ENCODE results near the gene RASL11A. TPM values are rescaled to one million over a fixed set of nuclear protein-coding genes. Genes with fewer than 3 reads are reported as not detected.
"Not testable (repeated sequence)": the region's sequence is repeated elsewhere in the genome, so short reads cannot be mapped to it uniquely, and the experiment has no call there.

RASL11A gene, protein sequence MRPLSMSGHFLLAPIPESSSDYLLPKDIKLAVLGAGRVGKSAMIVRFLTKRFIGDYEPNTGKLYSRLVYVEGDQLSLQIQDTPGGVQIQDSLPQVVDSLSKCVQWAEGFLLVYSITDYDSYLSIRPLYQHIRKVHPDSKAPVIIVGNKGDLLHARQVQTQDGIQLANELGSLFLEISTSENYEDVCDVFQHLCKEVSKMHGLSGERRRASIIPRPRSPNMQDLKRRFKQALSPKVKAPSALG
- 1 to 10 TPM; 5.2 to 7.3 (median 5.5) TPM for total RNA-seq

DNA sequence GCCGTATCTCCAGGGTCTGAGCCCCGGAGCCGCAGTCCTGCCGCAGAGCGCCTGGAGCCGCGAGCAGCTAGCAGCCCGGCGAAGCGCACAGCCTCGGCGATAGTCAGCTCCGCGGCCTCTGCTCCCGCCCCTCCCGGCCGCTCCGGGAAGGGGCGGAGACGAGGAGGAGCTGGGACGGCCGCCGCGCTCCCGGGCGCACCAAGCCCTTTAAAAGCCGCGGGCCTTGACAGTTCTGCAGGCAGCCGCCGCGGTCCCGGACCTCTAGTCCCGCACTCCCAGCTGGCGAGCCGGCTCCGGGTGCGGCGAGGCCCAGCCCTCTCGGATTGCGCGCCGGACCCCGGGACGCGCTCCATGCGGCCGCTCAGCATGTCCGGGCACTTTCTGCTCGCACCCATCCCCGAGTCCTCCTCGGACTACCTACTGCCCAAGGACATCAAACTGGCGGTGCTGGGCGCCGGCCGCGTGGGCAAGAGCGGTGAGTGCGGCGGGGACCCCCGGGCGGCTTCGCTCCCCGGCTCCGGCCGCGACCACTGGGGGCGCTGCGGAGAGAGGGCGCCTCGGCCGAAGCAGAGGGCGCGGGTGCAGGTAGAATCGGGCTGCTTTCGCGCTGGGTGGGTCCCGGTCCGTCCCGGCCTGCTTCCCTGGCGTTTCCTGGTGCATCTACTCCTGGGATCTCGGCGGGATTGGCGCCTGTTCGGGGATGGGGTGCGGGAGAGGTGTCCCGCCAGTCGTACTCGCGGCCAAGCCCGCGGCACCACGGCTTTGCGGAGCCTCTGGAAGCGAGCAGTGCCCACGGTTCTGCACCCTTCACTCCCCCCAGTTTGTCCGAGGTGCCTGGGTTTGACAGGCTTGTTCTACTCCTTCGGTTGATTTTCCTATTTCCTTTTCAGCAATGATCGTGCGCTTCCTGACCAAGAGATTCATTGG, at the start of gene RASL11A:
RASL11A (plus strand) TSS at position 237 of the 927 bp plus-strand sequence; CDS start at position 352, 115 bp downstream.
- DNase-seq: peak; percentile 66
- Mint-ChIP-seq H3K36me3 (ENCODE audit: insufficient read depth) (no peaks in the 10 kb centered on the region), H3K27me3 (ENCODE audit: low read depth) (peaks cover 15% of the 10 kb centered on the region), H3K4me3 (peak within 1 kb of the TSS; percentile 86), H3K4me1 (ENCODE audit: low read depth) (peaks cover 15% of the 10 kb centered on the region), H3K9me3 (no peaks in the 10 kb centered on the region)
- ATAC-seq: peak; percentile 93 to 94

DNA sequence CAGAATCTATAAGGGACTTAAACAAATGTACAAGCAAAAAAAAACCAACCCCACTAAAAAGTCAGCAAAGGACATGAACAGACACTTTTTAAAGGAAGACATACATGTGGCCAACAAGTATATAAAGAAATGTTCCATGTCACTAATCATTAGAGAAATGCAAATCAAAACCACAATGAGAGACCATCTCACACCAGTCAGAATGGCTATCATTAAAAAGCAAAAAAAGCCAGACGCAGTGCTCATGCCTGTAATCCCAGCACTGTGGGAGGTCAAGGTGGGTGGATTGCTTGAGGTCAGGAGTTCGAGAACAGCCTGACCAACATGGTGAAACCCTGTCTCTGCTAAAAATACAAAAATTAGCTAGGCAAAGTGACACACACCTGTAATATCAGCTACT, 48.5 kb upstream of the RASL11A start:
- not testable (repeated sequence) for H3K4me1 Mint-ChIP-seq (ENCODE audit: low read depth); H3K4me3 Mint-ChIP-seq; ATAC-seq; H3K36me3 Mint-ChIP-seq (ENCODE audit: insufficient read depth); H3K9me3 Mint-ChIP-seq; DNase-seq
- H3K27me3 Mint-ChIP-seq (ENCODE audit: low read depth): peaks cover 14% of the 10 kb centered on the region

- Mint-ChIP-seq H3K27me3 (ENCODE audit: low read depth) (peaks cover 11% of the 10 kb centered on the region), H3K36me3 (ENCODE audit: insufficient read depth) (no peaks in the 10 kb centered on the region), H3K4me3 (no peak overlapping the region), H3K4me1 (ENCODE audit: low read depth) (peaks cover 8% of the 10 kb centered on the region), H3K9me3 (peaks cover 14% of the 10 kb centered on the region)
- DNase-seq: no peak
- ATAC-seq: no peak
Observed at GRCh38 chr13:27226991-27227390, 43.6 kb upstream of the RASL11A start.

- Mint-ChIP-seq H3K36me3 (ENCODE audit: insufficient read depth) (no peaks in the 10 kb centered on the region), H3K9me3 (peaks cover 18% of the 10 kb centered on the region), H3K4me1 (ENCODE audit: low read depth) (peaks cover 8% of the 10 kb centered on the region), H3K27me3 (ENCODE audit: low read depth) (peaks cover 10% of the 10 kb centered on the region), H3K4me3 (no peak overlapping the region)
- no peak for DNase-seq
- no peak for ATAC-seq
Observed at GRCh38 chr13:27228131-27228530, 42.5 kb upstream of the RASL11A start.

DNA sequence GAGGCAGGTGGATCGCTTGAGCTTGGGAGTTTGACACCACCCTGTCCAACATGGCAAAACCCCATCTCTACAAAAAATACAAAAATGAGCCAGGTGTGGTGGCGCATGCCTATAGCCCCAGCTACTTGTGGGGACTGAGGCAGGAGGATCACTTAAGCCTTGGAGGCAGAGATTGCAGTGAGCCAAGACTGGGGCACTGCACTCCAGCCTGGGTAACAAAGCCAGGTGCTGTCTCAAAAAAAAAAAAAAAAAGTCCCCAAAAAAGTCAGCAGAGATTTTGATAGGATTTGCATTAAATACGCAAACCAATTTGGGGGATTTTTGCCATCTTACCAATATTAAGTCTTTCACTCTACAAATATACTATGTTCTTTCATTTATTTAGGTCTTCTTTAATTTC, 41.0 kb upstream of the RASL11A start:
- H3K27me3 Mint-ChIP-seq (ENCODE audit: low read depth): peaks cover 8% of the 10 kb centered on the region
- H3K4me3 Mint-ChIP-seq: no peak overlapping the region
- no peaks in the 10 kb centered on the region for H3K36me3 Mint-ChIP-seq (ENCODE audit: insufficient read depth)
- peaks cover 18% of the 10 kb centered on the region for H3K9me3 Mint-ChIP-seq
- DNase-seq (no peak), ATAC-seq (no peak)
- H3K4me1 Mint-ChIP-seq (ENCODE audit: low read depth): peaks cover 8% of the 10 kb centered on the region

- peaks cover 13% of the 10 kb centered on the region for H3K9me3 Mint-ChIP-seq
- H3K4me3 Mint-ChIP-seq: no peak overlapping the region
- ATAC-seq (no peak), DNase-seq (no peak)
- H3K4me1 Mint-ChIP-seq (ENCODE audit: low read depth): no peaks in the 10 kb centered on the region
- no peaks in the 10 kb centered on the region for H3K36me3 Mint-ChIP-seq (ENCODE audit: insufficient read depth)
- no peaks in the 10 kb centered on the region for H3K27me3 Mint-ChIP-seq (ENCODE audit: low read depth)
Observed at GRCh38 chr13:27233964-27234363, 36.7 kb upstream of the RASL11A start.

GRCh38 chr13:27236478-27236877, 34.2 kb upstream of the RASL11A start:
- peaks cover 7% of the 10 kb centered on the region for H3K9me3 Mint-ChIP-seq
- ATAC-seq (no peak), DNase-seq (no peak)
- no peaks in the 10 kb centered on the region for H3K4me1 Mint-ChIP-seq (ENCODE audit: low read depth)
- no peaks in the 10 kb centered on the region for H3K36me3 Mint-ChIP-seq (ENCODE audit: insufficient read depth)
- H3K4me3 Mint-ChIP-seq: no peak overlapping the region
- H3K27me3 Mint-ChIP-seq (ENCODE audit: low read depth): no peaks in the 10 kb centered on the region

- ATAC-seq: no peak
- Mint-ChIP-seq H3K9me3 (no peaks in the 10 kb centered on the region), H3K27me3 (ENCODE audit: low read depth) (no peaks in the 10 kb centered on the region)
Observed at GRCh38 chr13:27242702-27243101, 27.9 kb upstream of the RASL11A start.

DNA sequence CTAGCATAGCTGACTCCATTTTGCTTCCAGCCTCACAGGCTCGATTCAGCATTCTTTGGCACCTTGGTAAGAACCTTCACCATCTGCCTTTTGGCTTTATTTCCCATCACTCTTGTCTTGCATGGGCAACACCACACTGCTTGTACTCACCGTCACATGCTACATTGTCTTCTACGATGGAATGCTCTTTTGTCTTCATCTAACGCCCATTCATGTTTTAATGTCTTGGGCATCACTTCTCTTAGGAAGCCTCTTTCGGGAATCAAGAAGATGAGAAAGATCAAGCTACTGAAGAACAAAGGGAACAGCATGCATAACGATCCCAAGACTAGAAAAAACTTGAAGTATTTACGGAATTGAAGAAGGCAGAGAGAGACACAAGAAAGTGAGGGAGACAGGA, 25.0 kb upstream of the RASL11A start:
- Mint-ChIP-seq H3K36me3 (ENCODE audit: insufficient read depth) (peaks cover 11% of the 10 kb centered on the region), H3K27me3 (ENCODE audit: low read depth) (no peaks in the 10 kb centered on the region), H3K4me3 (no peak overlapping the region), H3K9me3 (no peaks in the 10 kb centered on the region), H3K4me1 (ENCODE audit: low read depth) (peaks cover 8% of the 10 kb centered on the region)
- no peak for DNase-seq
- ATAC-seq: no peak

More at GRCh38 chr13:27242702-27243101, 27.9 kb upstream of the RASL11A start:
- Mint-ChIP-seq H3K4me1 (ENCODE audit: low read depth) (peaks cover under 1% of the 10 kb centered on the region), H3K4me3 (no peak overlapping the region), H3K36me3 (ENCODE audit: insufficient read depth) (peaks cover 11% of the 10 kb centered on the region)
- no peak for DNase-seq

GRCh38 chr13:27250833-27251165, 19.8 kb upstream of the RASL11A start:
- H3K4me3 Mint-ChIP-seq: peak overlapping the region; percentile 99
- DNase-seq (no peak), ATAC-seq (peak; percentile 1 to 7)
- H3K9me3 Mint-ChIP-seq: no peaks in the 10 kb centered on the region
- H3K27me3 Mint-ChIP-seq (ENCODE audit: low read depth): no peaks in the 10 kb centered on the region
- H3K4me1 Mint-ChIP-seq (ENCODE audit: low read depth): peaks cover 31% of the 10 kb centered on the region
- peaks cover 36% of the 10 kb centered on the region for H3K36me3 Mint-ChIP-seq (ENCODE audit: insufficient read depth)

DNA sequence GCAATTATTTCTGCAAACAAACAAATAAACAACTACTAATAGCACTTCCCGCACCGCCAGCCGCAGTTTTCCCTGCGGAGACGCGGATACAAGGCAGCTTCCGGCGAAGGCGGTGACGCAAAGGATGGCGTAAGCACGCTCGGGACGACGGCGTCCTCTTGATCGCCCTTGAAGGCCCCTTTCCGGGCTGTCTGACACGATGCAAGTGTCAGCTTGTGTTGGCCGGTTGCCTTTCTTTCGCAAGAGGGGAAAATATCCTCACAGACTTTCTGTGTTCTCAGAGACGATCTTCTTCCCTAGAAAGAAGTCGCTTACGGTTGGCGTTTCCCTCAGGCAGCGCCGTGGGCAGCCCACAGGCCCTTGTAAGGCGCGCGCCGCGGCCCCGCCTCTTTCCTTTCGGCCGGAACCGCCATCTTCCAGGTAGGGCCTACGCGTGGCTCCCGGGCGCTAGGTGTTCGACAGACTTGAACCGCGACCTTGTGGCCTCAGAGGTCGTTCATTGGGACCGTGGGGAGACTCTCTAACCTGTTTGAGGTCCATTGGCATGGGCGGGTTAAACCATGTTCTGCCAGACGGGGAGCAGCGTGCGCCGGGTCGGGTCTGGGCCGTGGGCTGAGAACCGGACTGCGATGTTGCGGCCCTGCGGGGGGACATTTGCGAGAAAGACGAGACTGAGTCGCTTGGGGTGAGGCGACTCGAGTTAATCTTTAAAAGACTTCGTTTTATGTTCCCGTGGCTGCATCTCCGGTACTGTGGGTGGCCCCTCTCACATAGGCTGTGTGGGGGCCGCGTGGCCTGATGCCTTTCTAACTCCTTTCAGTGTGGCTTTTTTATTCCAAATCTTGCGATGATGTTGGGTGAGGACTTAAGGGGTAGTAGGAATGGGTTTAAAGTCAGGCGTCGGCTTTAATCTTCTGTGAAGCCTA, 19.2 kb upstream of the RASL11A start, which contains the start of gene RPL21:
RPL21 (plus strand) TSS at position 393 of the 926 bp plus-strand sequence. CDS start 2,219 bp downstream, outside the sequence.
- Mint-ChIP-seq H3K9me3 (no peaks in the 10 kb centered on the region), H3K36me3 (ENCODE audit: insufficient read depth) (peaks cover 41% of the 10 kb centered on the region), H3K4me3 (peak within 1 kb of the TSS; percentile 99), H3K4me1 (ENCODE audit: low read depth) (peaks cover 36% of the 10 kb centered on the region), H3K27me3 (ENCODE audit: low read depth) (no peaks in the 10 kb centered on the region)
- ATAC-seq (peak; percentile 93 to 94), DNase-seq (peak; percentile 87)

GRCh38 chr13:27252467-27252866, 18.2 kb upstream of the RASL11A start:
- DNase-seq (no peak), ATAC-seq (no peak)
- Mint-ChIP-seq H3K36me3 (ENCODE audit: insufficient read depth) (peaks cover 48% of the 10 kb centered on the region), H3K27me3 (ENCODE audit: low read depth) (no peaks in the 10 kb centered on the region), H3K9me3 (no peaks in the 10 kb centered on the region), H3K4me1 (ENCODE audit: low read depth) (peaks cover 39% of the 10 kb centered on the region), H3K4me3 (peak overlapping the region; percentile 99)

DNA sequence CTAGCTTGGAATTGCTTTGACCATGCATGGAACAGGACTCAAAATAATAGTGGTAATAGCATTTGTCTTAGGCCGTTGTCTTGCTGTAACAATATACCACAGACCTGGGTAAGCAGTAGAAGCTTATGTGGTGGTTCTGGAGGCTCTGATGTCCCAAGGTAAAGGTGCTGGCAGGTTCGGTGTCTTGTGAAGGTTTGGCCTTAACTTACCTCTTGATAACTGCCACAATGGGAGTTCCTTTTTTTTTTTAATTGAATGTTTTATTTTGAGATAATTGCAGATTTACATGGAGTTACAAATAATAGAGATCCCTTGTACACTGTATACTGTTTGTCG, 13.4 kb upstream of the RASL11A start:
- Mint-ChIP-seq H3K4me1 (ENCODE audit: low read depth) (peaks cover 71% of the 10 kb centered on the region), H3K9me3 (no peaks in the 10 kb centered on the region), H3K4me3 (no peak overlapping the region), H3K27me3 (ENCODE audit: low read depth) (no peaks in the 10 kb centered on the region), H3K36me3 (ENCODE audit: insufficient read depth) (peaks cover 75% of the 10 kb centered on the region)
- DNase-seq: no peak
- ATAC-seq: peak; percentile 2 to 5

DNA sequence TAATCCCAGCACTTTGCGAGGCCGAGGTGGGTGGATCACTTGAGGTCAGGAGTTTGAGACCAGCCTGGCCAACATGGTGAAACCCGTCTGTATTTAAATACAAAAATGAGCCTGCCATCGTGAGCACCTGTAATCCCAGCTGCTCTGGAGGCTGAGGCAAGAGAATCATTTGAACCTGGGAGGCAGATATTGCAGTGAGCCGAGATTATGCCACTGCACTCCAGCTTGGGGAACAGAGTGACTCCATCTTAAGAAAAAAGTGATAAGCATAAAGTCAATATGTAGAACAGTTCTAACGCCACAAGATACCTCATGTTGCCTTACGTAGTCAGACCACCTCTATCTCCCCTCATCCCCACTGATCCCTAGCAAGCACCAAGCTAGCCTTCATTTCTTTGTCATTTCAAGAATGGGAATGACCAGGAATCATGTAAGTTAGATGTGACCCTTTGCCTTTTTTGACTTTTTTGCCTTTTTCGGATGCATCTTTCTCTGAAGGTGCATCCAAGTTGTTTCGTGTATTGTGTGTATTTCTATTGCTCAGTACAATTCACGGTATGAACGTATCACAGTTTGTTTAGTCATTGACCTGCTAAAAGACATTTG, 12.9 kb upstream of the RASL11A start:
- Mint-ChIP-seq H3K4me1 (ENCODE audit: low read depth) (peaks cover 74% of the 10 kb centered on the region), H3K4me3 (no peak overlapping the region), H3K9me3 (no peaks in the 10 kb centered on the region), H3K27me3 (ENCODE audit: low read depth) (no peaks in the 10 kb centered on the region), H3K36me3 (ENCODE audit: insufficient read depth) (peaks cover 73% of the 10 kb centered on the region)
- DNase-seq (no peak), ATAC-seq (peak; percentile 12 to 23)

Data from activated T-cell treated with anti-CD3 and anti-CD28 coated beads, Interleukin-2, amount 50 U/mL, for 4 hours (primary cell).